SU-DHL-6 (cell line): ENCODE results near the gene ENOX1.

Experiments used
- CTCF ChIP-seq: fragments of 200-600 bp; sonication (generic); IDR thresholded peaks from one replicate; pipeline ENCODE4 v1.5.1; 2017; ENCODE audit warnings: antibody characterized with exemption, mild to moderate bottlenecking, low read length, moderate library complexity; ENCODE audit not compliant: insufficient read depth, poor library complexity, severe bottlenecking
- EZH2phosphoT487 ChIP-seq: fragments of 200-600 bp; sonication (generic), shearing (Covaris generic); conservative IDR thresholded peaks from 2 replicates; pipeline ENCODE4 v1.6.1; 2018; ENCODE audit warnings: mild to moderate bottlenecking, antibody characterized with exemption, low read length, moderate library complexity, mixed read lengths

GRCh38 chr13:43794416-43794815 is 7.6 kb upstream of the ENOX1 start:
- TF ChIP-seq CTCF (no peak), EZH2phosphoT487 (no peak)
